ENCODE data around the gene MRPL55.

The MRPL55 gene

DNA sequence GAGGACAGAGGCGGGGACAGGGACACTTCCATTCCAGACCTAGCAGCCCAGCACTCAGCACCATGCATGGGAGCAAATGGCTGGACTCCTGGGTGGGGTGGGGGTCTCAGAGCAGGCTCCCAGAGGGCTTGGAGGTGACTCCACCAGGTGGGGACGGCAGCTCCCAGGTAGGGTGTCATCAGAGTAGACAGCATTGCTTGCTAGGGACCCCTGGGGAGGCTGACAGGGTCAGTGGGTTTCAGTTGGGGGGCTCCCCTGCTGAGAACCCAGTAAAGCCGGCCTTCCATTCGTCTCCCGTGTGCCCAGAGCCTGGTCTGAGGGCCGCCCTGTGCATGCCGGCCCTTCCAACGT lies 35.9 kb upstream of the MRPL55 start:
- no peaks in the 10 kb centered on the region for H3K9me3 Mint-ChIP-seq
- no peaks in the 10 kb centered on the region for H3K36me3 Mint-ChIP-seq (ENCODE audit: low read depth)
- H3K4me1 Mint-ChIP-seq: peaks cover 25% of the 10 kb centered on the region
- H3K4me3 Mint-ChIP-seq: no peak overlapping the region
- H3K27me3 Mint-ChIP-seq (ENCODE audit: low read depth, poor library complexity): peaks cover 3% of the 10 kb centered on the region
- H3K27ac Mint-ChIP-seq: no peak overlapping the region
- TF ChIP-seq, protein P1, sequence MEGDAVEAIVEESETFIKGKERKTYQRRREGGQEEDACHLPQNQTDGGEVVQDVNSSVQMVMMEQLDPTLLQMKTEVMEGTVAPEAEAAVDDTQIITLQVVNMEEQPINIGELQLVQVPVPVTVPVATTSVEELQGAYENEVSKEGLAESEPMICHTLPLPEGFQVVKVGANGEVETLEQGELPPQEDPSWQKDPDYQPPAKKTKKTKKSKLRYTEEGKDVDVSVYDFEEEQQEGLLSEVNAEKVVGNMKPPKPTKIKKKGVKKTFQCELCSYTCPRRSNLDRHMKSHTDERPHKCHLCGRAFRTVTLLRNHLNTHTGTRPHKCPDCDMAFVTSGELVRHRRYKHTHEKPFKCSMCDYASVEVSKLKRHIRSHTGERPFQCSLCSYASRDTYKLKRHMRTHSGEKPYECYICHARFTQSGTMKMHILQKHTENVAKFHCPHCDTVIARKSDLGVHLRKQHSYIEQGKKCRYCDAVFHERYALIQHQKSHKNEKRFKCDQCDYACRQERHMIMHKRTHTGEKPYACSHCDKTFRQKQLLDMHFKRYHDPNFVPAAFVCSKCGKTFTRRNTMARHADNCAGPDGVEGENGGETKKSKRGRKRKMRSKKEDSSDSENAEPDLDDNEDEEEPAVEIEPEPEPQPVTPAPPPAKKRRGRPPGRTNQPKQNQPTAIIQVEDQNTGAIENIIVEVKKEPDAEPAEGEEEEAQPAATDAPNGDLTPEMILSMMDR (IDR thresholded peaks at IDR 0.05): no peak
- no peak for DNase-seq

DNA sequence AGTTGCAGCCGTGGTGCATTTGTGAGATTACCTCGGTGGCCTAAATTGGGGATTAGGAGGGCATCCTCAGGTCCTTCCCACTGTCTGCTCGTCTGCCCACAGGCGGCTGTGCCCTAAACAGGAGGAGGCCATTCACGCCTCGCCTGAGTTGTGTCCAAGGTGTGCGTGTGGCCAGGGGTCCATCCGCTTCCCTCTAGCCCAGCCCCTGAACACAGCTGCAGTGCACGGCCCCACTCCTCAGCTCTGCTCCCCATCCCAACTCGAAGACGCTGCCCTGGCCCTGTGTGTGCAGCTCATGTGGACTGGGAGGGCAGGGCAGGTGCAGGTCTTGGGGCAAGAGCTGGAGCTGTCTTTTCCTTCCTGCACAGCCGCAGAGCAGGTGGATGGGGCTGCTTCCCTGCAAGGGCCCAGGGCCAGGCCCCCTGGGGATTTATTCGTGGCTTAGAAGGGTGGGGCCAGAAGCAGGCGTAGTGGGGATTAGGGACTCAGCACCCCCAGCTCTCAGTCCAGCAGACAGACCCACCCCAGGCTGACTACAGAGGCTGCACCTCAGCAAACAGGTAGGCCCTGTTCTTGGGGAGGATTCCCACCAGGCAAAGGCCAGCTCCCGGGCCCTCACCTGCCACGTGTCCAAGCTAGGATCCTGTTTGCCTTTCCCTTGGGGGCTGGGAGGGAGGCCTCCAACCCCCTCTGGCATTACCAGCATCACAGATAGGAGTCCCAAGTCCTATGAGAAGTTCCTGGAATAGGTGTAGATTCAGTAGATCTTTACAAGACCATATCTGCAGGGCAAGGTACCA lies 35.3 kb upstream of the MRPL55 start:
- Mint-ChIP-seq H3K9me3 (no peaks in the 10 kb centered on the region), H3K36me3 (ENCODE audit: low read depth) (no peaks in the 10 kb centered on the region), H3K4me3 (peak overlapping the region; percentile 10), H3K27me3 (ENCODE audit: low read depth, poor library complexity) (peaks cover 7% of the 10 kb centered on the region), H3K27ac (peak overlapping the region; percentile 83), H3K4me1 (peaks cover 21% of the 10 kb centered on the region)
- no peak for DNase-seq
- TF ChIP-seq, protein P1 (IDR thresholded peaks at IDR 0.05): no peak

DNA sequence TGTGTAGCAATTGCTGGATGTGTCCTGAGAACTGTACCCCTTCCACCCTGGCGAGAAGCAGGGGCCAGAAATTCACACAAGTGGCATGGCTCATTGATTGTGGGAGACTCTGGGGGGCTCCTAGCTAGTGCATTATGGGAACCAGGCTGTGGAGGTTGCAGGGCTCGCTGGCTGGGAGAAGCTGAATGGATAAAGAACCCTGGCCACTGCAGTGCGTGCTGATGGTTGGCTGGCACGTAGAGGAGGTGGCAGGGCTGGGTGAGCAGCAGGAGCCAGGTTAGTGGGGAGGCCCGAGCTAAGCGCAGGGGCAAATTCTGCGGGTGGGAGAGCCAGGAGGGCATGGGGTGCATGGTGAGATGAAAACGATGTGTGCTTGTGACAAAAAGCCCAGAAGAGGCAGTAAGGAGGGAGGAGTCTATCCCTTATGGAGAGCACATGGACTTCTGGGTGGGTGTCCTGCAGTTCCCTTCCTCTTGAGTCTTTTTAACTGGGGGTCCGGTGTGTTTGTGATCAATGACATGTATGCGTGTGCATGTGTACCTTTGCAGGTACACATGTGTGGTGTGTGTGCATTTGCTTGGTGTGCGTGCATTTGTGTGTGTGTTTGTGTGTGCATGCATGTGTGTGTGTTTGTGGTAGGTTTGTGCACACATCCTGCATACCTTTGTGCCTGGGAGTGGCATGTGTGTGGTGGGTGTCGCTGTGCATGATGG lies 34.5 kb upstream of the MRPL55 start:
- no peaks in the 10 kb centered on the region for H3K36me3 Mint-ChIP-seq (ENCODE audit: low read depth)
- peaks cover 21% of the 10 kb centered on the region for H3K4me1 Mint-ChIP-seq
- no peak for DNase-seq
- peaks cover 9% of the 10 kb centered on the region for H3K27me3 Mint-ChIP-seq (ENCODE audit: low read depth, poor library complexity)
- TF ChIP-seq, protein P1 (IDR thresholded peaks at IDR 0.05): no peak
- H3K4me3 Mint-ChIP-seq: peak overlapping the region; percentile 10
- H3K9me3 Mint-ChIP-seq: no peaks in the 10 kb centered on the region
- peak overlapping the region; percentile 83 for H3K27ac Mint-ChIP-seq

DNA sequence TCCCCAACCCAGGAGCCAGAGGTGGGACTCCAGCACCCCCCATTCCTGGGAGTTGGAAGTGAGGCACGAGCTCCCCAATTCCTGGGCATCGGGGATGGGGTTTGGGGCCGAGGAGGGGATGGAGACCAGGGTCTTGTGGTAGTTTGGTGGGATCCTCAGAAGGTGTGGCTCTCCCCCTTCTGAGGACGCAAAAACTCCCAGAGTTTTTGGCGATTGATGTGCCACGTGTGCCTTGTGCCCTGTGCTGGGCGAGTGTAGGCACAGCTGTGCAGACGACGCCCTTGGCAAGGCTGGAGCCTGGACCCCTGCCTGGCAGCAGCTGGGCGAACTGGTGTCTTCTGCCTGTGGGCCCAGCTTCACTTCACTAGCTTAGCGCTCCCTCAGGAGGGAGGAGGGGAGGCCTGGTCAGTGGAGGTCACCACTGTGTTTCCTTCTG lies 33.6 kb upstream of the MRPL55 start:
- DNase-seq: no peak
- Mint-ChIP-seq H3K4me3 (no peak overlapping the region), H3K27me3 (ENCODE audit: low read depth, poor library complexity) (peaks cover 18% of the 10 kb centered on the region), H3K4me1 (peaks cover 21% of the 10 kb centered on the region), H3K9me3 (no peaks in the 10 kb centered on the region), H3K36me3 (ENCODE audit: low read depth) (no peaks in the 10 kb centered on the region), H3K27ac (no peak overlapping the region)
- TF ChIP-seq, protein P1 (IDR thresholded peaks at IDR 0.05): no peak

DNA sequence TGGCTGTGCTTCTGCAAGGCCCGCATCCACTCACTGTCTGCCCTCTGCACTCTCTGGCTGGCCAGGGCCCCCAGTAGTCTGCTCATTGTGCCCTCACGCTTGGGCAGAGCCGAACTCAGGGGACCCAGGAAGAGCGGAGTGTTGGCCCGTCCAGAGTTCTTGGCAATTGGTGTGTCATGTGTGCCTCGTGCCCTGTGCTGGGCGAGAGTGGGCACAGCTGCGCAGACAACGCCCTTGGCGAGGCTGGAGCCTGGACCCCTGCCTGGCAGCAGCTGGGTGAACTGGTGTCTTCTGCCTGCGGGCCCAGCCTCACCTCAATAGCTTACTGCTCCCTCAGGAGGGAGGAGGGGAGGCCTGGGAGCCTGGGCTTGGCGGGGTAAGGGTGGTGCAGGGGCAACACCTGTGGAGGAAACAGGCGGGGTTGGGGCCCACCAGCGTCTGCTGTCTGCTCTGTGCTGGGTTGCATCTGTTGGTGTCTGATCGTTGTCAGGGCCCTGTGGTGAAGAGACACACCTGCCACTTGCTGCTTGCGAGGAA lies 33.1 kb upstream of the MRPL55 start:
- TF ChIP-seq, protein P1 (IDR thresholded peaks at IDR 0.05): no peak
- Mint-ChIP-seq H3K36me3 (ENCODE audit: low read depth) (no peaks in the 10 kb centered on the region), H3K9me3 (no peaks in the 10 kb centered on the region), H3K27me3 (ENCODE audit: low read depth, poor library complexity) (peaks cover 23% of the 10 kb centered on the region), H3K4me3 (peak overlapping the region; percentile 92), H3K27ac (no peak overlapping the region), H3K4me1 (peaks cover 21% of the 10 kb centered on the region)
- no peak for DNase-seq

Measured in nephron progenitor cell (in vitro differentiated cells).